C4-2B (cell line): ENCODE results near the gene EIF3F.

Experiments
- ZFX ChIP-seq: fragments of 450-650 bp; IDR thresholded peaks from 2 replicates; pipeline ENCODE4 v1.6.1; 2017
- TF ChIP-seq, protein P1 (sequence below): fragments of 450-650 bp; conservative IDR thresholded peaks from 2 replicates; pipeline ENCODE4 v1.5.1; 2017; ENCODE audit warnings: mild to moderate bottlenecking

DNA sequence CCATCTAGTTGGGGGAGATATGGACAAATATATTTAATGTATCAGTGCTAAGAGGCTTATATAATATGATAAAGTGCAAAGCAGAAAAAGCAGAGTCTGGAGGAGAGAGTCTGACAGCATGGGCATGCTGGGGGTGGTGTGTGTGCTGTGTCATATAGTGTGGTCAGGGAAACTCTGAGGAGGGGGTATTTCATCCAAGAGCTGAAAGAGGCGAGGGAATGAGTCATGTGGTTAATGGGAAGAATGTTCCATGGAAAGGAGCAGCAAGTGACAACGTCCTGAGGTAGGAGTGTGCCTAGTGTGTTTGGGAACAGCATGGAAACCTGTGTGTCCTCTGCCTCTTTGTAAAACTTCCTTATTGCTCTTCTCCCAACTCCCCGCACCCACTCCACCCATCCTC lies 38.0 kb downstream of the EIF3F start:
- TF ChIP-seq, protein P1, sequence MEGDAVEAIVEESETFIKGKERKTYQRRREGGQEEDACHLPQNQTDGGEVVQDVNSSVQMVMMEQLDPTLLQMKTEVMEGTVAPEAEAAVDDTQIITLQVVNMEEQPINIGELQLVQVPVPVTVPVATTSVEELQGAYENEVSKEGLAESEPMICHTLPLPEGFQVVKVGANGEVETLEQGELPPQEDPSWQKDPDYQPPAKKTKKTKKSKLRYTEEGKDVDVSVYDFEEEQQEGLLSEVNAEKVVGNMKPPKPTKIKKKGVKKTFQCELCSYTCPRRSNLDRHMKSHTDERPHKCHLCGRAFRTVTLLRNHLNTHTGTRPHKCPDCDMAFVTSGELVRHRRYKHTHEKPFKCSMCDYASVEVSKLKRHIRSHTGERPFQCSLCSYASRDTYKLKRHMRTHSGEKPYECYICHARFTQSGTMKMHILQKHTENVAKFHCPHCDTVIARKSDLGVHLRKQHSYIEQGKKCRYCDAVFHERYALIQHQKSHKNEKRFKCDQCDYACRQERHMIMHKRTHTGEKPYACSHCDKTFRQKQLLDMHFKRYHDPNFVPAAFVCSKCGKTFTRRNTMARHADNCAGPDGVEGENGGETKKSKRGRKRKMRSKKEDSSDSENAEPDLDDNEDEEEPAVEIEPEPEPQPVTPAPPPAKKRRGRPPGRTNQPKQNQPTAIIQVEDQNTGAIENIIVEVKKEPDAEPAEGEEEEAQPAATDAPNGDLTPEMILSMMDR: no peak
- TF ChIP-seq ZFX: no peak
